Trophoblast cell (in vitro differentiated cells and primary cell): ENCODE results near the gene ARHGEF11.

Source experiments
- DNase-seq, 2 donors: peaks; one replicate each; pipeline ENCODE4 v3.0.0-alpha.2; 2016
- H2AFZ ChIP-seq: 2 replicates; pipeline ENCODE4 v1.6.1; 2013; ENCODE audit warnings: low read length, moderate library complexity, mild to moderate bottlenecking; ENCODE audit not compliant: insufficient read depth, poor library complexity
- H2AK5ac ChIP-seq: 2 replicates; pipeline ENCODE4 v1.6.1; 2013; ENCODE audit warnings: mild to moderate bottlenecking, low read length
- H2BK120ac ChIP-seq: 2 replicates; pipeline ENCODE4 v1.6.1; 2013; ENCODE audit warnings: low read length, mild to moderate bottlenecking, moderate library complexity; ENCODE audit not compliant: insufficient read depth, poor library complexity
- H2BK12ac ChIP-seq: 2 replicates; pipeline ENCODE4 v1.6.1; 2013; ENCODE audit warnings: mild to moderate bottlenecking, low read length, moderate library complexity
- H2BK5ac ChIP-seq: 2 replicates; pipeline ENCODE4 v1.6.1; 2013; ENCODE audit warnings: low read length, low read depth, moderate library complexity, mild to moderate bottlenecking; ENCODE audit not compliant: poor library complexity
- H3K14ac ChIP-seq: 2 replicates; pipeline ENCODE4 v1.6.1; 2013; ENCODE audit warnings: mild to moderate bottlenecking, low read length
- H3K18ac ChIP-seq: 2 replicates; pipeline ENCODE4 v1.6.1; 2013; ENCODE audit warnings: mild to moderate bottlenecking, low read length
- H3K23ac ChIP-seq: 2 replicates; pipeline ENCODE4 v1.6.1; 2013; ENCODE audit warnings: low read length
- H3K27ac ChIP-seq: 2 replicates; pipeline ENCODE4 v1.5.1; 2013; ENCODE audit warnings: low read depth, mild to moderate bottlenecking, inconsistent platforms, low read length, moderate library complexity
- H3K27me3 ChIP-seq: 2 replicates; pipeline ENCODE4 v1.6.1; 2013; ENCODE audit warnings: inconsistent platforms, mild to moderate bottlenecking, low read length, moderate library complexity; ENCODE audit not compliant: insufficient read depth
- H3K36me3 ChIP-seq, 2 experiments: 1 replicate in 1 of 2; 2 replicates in 1 of 2; pipeline ENCODE4 v1.6.1; 2013; ENCODE audit warnings: low read length in 2 of 2, mild to moderate bottlenecking in 2 of 2, moderate library complexity in 1 of 2; ENCODE audit not compliant: insufficient read depth in 2 of 2, control insufficient read depth in 1 of 2
- H3K4ac ChIP-seq: 2 replicates; pipeline ENCODE4 v1.6.1; 2013; ENCODE audit warnings: low read depth, mild to moderate bottlenecking, low read length, moderate library complexity
- H3K4me1 ChIP-seq, 2 experiments: 1 replicate in 1 of 2; 2 replicates in 1 of 2; pipeline ENCODE4 v1.6.1; 2013; ENCODE audit warnings: low read length in 2 of 2, mild to moderate bottlenecking in 2 of 2, moderate library complexity in 1 of 2; ENCODE audit not compliant: insufficient read depth in 2 of 2, control insufficient read depth in 1 of 2
- H3K4me2 ChIP-seq: 2 replicates; pipeline ENCODE4 v1.6.1; 2013; ENCODE audit warnings: inconsistent platforms, mild to moderate bottlenecking, low read length, moderate library complexity
- H3K4me3 ChIP-seq: 2 replicates; pipeline ENCODE4 v1.5.1; 2013; ENCODE audit warnings: mild to moderate bottlenecking, low read depth, low read length, inconsistent platforms
- H3K79me1 ChIP-seq: one replicate; pipeline ENCODE4 v1.6.1; 2013; ENCODE audit warnings: low read length
- H3K79me2 ChIP-seq: 2 replicates; pipeline ENCODE4 v1.6.1; 2013; ENCODE audit warnings: low read length, mild to moderate bottlenecking; ENCODE audit not compliant: control insufficient read depth, insufficient read depth, poor library complexity
- H3K9ac ChIP-seq: 2 replicates; pipeline ENCODE4 v1.6.1; 2013; ENCODE audit warnings: mild to moderate bottlenecking, low read length
- H3K9me3 ChIP-seq: 2 replicates; pipeline ENCODE4 v1.6.1; 2013; ENCODE audit warnings: low read depth, mild to moderate bottlenecking, control low read depth, inconsistent platforms, low read length; ENCODE audit not compliant: insufficient read depth
- H4K12ac ChIP-seq: 2 replicates; pipeline ENCODE4 v1.6.1; 2013; ENCODE audit warnings: low read depth, mild to moderate bottlenecking, low read length, moderate library complexity
- H4K8ac ChIP-seq: 2 replicates; pipeline ENCODE4 v1.6.1; 2013; ENCODE audit warnings: low read depth, mild to moderate bottlenecking, low read length, moderate library complexity
- H4K91ac ChIP-seq: one replicate; pipeline ENCODE4 v1.6.1; 2013; ENCODE audit warnings: low read depth, mild to moderate bottlenecking, low read length, moderate library complexity
- WGBS: extraction: QIAGEN DNeasy Blood & Tissue Kit; methylation state at CpG from one replicate; pipeline ENCODE4 v1.1.7; 2013; ENCODE audit warnings: missing lambda C conversion rate; ENCODE audit not compliant: insufficient read length, insufficient coverage; ENCODE audit errors: extremely low coverage; 5-methylcytosine and 5-hydroxymethylcytosine counted together

Gene ARHGEF11

DNA sequence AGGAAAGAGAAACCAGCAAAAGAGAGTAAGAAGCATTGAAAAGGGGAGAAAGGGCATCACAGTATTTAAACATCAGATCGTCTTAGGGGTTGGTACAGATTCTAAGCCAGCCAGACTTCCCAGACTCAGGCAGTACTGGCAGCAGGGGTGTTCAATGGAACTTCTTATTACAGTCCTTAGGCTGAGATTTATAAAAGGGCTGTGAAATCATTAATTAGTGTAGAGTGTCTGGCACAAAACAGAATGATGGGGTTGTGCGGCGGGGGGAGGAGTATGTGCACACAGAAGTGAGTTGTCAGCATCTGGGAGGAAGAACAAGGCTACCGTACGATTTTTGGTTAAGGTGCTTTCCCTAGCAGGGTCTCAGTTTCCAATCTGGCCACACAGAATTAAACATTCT is 38.2 kb downstream of the ARHGEF11 start:
- H3K79me2 ChIP-seq, result peaks cover 3% of the 10 kb centered on the region
- no peak overlapping the region for H3K4me2 ChIP-seq
- no peak overlapping the region for H2AFZ ChIP-seq
- H3K27me3 ChIP-seq, result no peaks in the 10 kb centered on the region
- H3K4ac ChIP-seq, result no peak overlapping the region
- no peak overlapping the region for H3K14ac ChIP-seq
- no peak overlapping the region for H3K18ac ChIP-seq
- no CpG with 5 or more reads among the region's 5 CpGs for WGBS
- DNase-seq, result no peak
- H3K36me3 ChIP-seq, result no peaks in the 10 kb centered on the region
- no peak overlapping the region for H2BK12ac ChIP-seq
- H3K9ac ChIP-seq, result no peak overlapping the region
- H3K4me3 ChIP-seq, result no peak overlapping the region
- no peak overlapping the region for H4K12ac ChIP-seq
- no peak overlapping the region for H3K23ac ChIP-seq
- no peak overlapping the region for H2BK5ac ChIP-seq
- no peak overlapping the region for H2AK5ac ChIP-seq
- H2BK120ac ChIP-seq, result no peak overlapping the region
- H4K91ac ChIP-seq, result no peak overlapping the region
- no peaks in the 10 kb centered on the region for H3K9me3 ChIP-seq
- H3K4me1 ChIP-seq, result peaks cover 23 to 28% of the 10 kb centered on the region in 2 experiments
- H3K27ac ChIP-seq, result no peak overlapping the region
- H4K8ac ChIP-seq, result no peak overlapping the region
- H3K79me1 ChIP-seq, result peaks cover 2% of the 10 kb centered on the region

DNA sequence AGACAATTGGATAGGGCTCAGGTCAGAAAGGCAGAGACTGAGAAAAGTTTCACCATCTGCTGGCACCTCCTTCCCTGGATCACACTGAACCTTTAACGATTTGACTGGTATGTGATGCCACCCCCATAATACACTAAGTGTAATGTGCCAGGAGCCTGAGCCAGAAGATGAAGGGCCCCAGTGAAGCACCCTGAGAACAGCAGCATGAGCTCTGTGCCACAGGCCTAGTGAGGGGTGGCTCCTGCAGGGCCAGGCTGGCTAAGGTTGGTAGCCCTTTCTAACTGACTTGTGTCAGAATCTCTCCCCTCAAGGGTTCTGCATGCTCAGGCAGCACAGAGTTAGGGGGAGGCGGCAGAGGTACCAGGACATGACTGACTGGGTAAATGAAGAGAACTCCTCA is 38.9 kb downstream of the ARHGEF11 start:
- Histone ChIP-seq H3K4ac (no peak overlapping the region), H3K79me1 (peaks cover 2% of the 10 kb centered on the region), H2BK5ac (no peak overlapping the region), H3K18ac (peak overlapping the region; percentile 9), H4K91ac (no peak overlapping the region), H2BK12ac (no peak overlapping the region), H3K36me3 (no peaks in the 10 kb centered on the region), H3K4me2 (no peak overlapping the region), H3K4me1 (peaks cover 23 to 28% of the 10 kb centered on the region in 2 experiments), H4K8ac (no peak overlapping the region), H3K27me3 (no peaks in the 10 kb centered on the region), H3K4me3 (no peak overlapping the region), H3K14ac (no peak overlapping the region), H3K27ac (no peak overlapping the region), H2BK120ac (no peak overlapping the region), H2AFZ (no peak overlapping the region), H3K9me3 (no peaks in the 10 kb centered on the region), H3K79me2 (peaks cover 3% of the 10 kb centered on the region), H3K9ac (no peak overlapping the region), H3K23ac (no peak overlapping the region), H2AK5ac (no peak overlapping the region), H4K12ac (no peak overlapping the region)
- WGBS, result no CpG with 5 or more reads among the region's 2 CpGs
- DNase-seq, result no peak

GRCh38 chr1:157005965-157006364 is 39.6 kb downstream of the ARHGEF11 start:
- Histone ChIP-seq H3K4me2 (no peak overlapping the region), H3K9me3 (no peaks in the 10 kb centered on the region), H4K8ac (no peak overlapping the region), H3K9ac (no peak overlapping the region), H3K79me2 (peaks cover 3% of the 10 kb centered on the region), H4K91ac (no peak overlapping the region), H3K27ac (no peak overlapping the region), H2AFZ (no peak overlapping the region), H3K27me3 (no peaks in the 10 kb centered on the region), H2BK12ac (no peak overlapping the region), H2AK5ac (no peak overlapping the region), H3K79me1 (peaks cover 2% of the 10 kb centered on the region), H3K14ac (no peak overlapping the region), H3K4me3 (no peak overlapping the region), H2BK120ac (no peak overlapping the region), H2BK5ac (no peak overlapping the region), H3K23ac (no peak overlapping the region), H4K12ac (no peak overlapping the region), H3K36me3 (no peaks in the 10 kb centered on the region), H3K18ac (no peak overlapping the region), H3K4ac (no peak overlapping the region), H3K4me1 (peaks cover 25 to 31% of the 10 kb centered on the region in 2 experiments)
- no CpG with 5 or more reads among the region's 2 CpGs for WGBS
- no peak for DNase-seq

GRCh38 chr1:157004806-157005205 is 40.7 kb downstream of the ARHGEF11 start:
- no peak overlapping the region for H2BK12ac ChIP-seq
- H3K4me1 ChIP-seq, result peaks cover 25 to 36% of the 10 kb centered on the region in 2 experiments
- H2AFZ ChIP-seq, result no peak overlapping the region
- no peak overlapping the region for H3K14ac ChIP-seq
- DNase-seq, result no peak
- no peak overlapping the region for H2AK5ac ChIP-seq
- no CpG with 5 or more reads among the region's 3 CpGs for WGBS
- no peak overlapping the region for H4K12ac ChIP-seq
- no peak overlapping the region for H3K18ac ChIP-seq
- H3K9me3 ChIP-seq, result no peaks in the 10 kb centered on the region
- H2BK5ac ChIP-seq, result no peak overlapping the region
- no peak overlapping the region for H3K9ac ChIP-seq
- no peak overlapping the region for H2BK120ac ChIP-seq
- H3K4ac ChIP-seq, result no peak overlapping the region
- H3K27me3 ChIP-seq, result no peaks in the 10 kb centered on the region
- peaks cover 2% of the 10 kb centered on the region for H3K79me1 ChIP-seq
- H3K36me3 ChIP-seq, result no peaks in the 10 kb centered on the region
- no peak overlapping the region for H4K8ac ChIP-seq
- no peak overlapping the region for H3K27ac ChIP-seq
- H3K79me2 ChIP-seq, result peaks cover 3% of the 10 kb centered on the region
- H3K23ac ChIP-seq, result no peak overlapping the region
- H3K4me2 ChIP-seq, result peak overlapping the region; percentile 19
- H4K91ac ChIP-seq, result no peak overlapping the region
- H3K4me3 ChIP-seq, result no peak overlapping the region
